ENCODE results near the gene MPL. TPM values are rescaled to one million over a fixed set of nuclear protein-coding genes. Genes with fewer than 3 reads are reported as not detected.
A peak's percentile ranks its signal among the peaks of the same experiment; 100 is the strongest.

MPL gene
- total and polyA plus RNA-seq, 10 of the 15 experiments (the other 5 are each of a cell fraction or from before 2014, with no cell fraction given): not detected

- TF ChIP-seq IRF5 (IDR thresholded peaks at IDR 0.05; ENCODE audit: borderline replicate concordance): peak; percentile 79
- no peak for TF ChIP-seq SUZ12 (IDR thresholded peaks at IDR 0.05; ENCODE audit: unreplicated experiment)
- 0 out of 2 replicates have a peak, but pooled peaks have one; percentile 12 for TF ChIP-seq HDGF (IDR thresholded peaks at IDR 0.05)
- TF ChIP-seq POU2F2 (IDR thresholded peaks at IDR 0.05; ENCODE audit: borderline replicate concordance, low read depth, low read length): peak; percentile 55; the same call in 1 of the 3 replicates
- no peak for TF ChIP-seq SUPT20H (IDR thresholded peaks at IDR 0.05; ENCODE audit: borderline replicate concordance, control insufficient read depth, low read depth, low read length)
- TF ChIP-seq BRCA1 (IDR thresholded peaks at IDR 0.05; ENCODE audit: low read depth, low read length): peak; percentile 92
- TF ChIP-seq CTCF (IDR thresholded peaks at IDR 0.05 in 2 of 3, conservative IDR thresholded peaks at IDR 0.05 in 1 of 3; ENCODE audit: control insufficient read depth in 2 of 3, extremely low read depth in 1 of 3, insufficient read depth in 1 of 3, low read depth in 3 of 3, low read length in 3 of 3): no peak
- TF ChIP-seq DPF2 (IDR thresholded peaks at IDR 0.05): no peak
- TF ChIP-seq CREB1 (IDR thresholded peaks at IDR 0.05; ENCODE audit: low read depth): peak; percentile 77
- no peak for TF ChIP-seq NBN (IDR thresholded peaks at IDR 0.05)
- TF ChIP-seq IKZF1 (conservative IDR thresholded peaks at IDR 0.05): no peak
- TF ChIP-seq BCL11A (IDR thresholded peaks at IDR 0.05; ENCODE audit: low read depth, low read length): no peak
- no peak; the same call in 1 of the 2 replicates for TF ChIP-seq PML (IDR thresholded peaks at IDR 0.05; ENCODE audit: low read length)
- TF ChIP-seq YBX1 (IDR thresholded peaks at IDR 0.05): no peak
- TF ChIP-seq IRF3 (IDR thresholded peaks at IDR 0.05): peak; percentile 84; the same call in 1 of the 2 replicates
- no peak for TF ChIP-seq MYC (IDR thresholded peaks at IDR 0.05; ENCODE audit: insufficient read depth, insufficient read length, insufficient replicate concordance, low read length, severe bottlenecking)
- TF ChIP-seq RCOR1 (conservative IDR thresholded peaks at IDR 0.05; ENCODE audit: low read depth, low read length): peak; percentile 96; the same call in 1 of the 2 replicates
- no peak for TF ChIP-seq SPI1 (IDR thresholded peaks at IDR 0.05; ENCODE audit: borderline replicate concordance, insufficient read depth, low read depth, low read length)
- no peak for TF ChIP-seq MTA2 (IDR thresholded peaks at IDR 0.05; ENCODE audit: low read depth)
- TF ChIP-seq MYB (IDR thresholded peaks at IDR 0.05; ENCODE audit: borderline replicate concordance, low read depth, low read length): peak; percentile 83
- TF ChIP-seq POLR2A (IDR thresholded peaks at IDR 0.05; ENCODE audit: low read depth, low read length): peak; percentile 91
- peak; percentile 100 for TF ChIP-seq MXI1 (IDR thresholded peaks at IDR 0.05; ENCODE audit: low read depth, low read length)
These were observed 21.4 kb downstream of the MPL start, which contains the start of gene CDC20 (continued) for GRCh38 chr1:43358746-43359693.

Measured in GM12878 (cell line).